Prostate gland (tissue), 2 donors: Measurements from ENCODE around the gene SCCPDH. TPM values are rescaled to one million over a fixed set of nuclear protein-coding genes. Genes with fewer than 3 reads are reported as not detected.
"Not testable (repeated sequence)": the region's sequence is repeated elsewhere in the genome, so short reads cannot be mapped to it uniquely, and the experiment has no call there.

Source experiments
- DNase-seq: peaks from one replicate; pipeline ENCODE4 v3.0.0-alpha.2; 2019; ENCODE audit warnings: low spot score
- H3K27ac ChIP-seq, 2 donors: fragments of 200-600 bp; sonication (generic); 2 replicates each; pipeline ENCODE4 v1.5.1; 2017 to 2019
- H3K27me3 ChIP-seq: fragments of 200-600 bp; sonication (generic); replicated peaks from 2 replicates; pipeline ENCODE4 v1.5.1; 2019; ENCODE audit not compliant: insufficient read depth
- H3K36me3 ChIP-seq, 2 donors: fragments of 200-600 bp; sonication (generic); 1 replicate in 1 of 2; 2 replicates in 1 of 2; pipeline versions ENCODE4 v1.5.1 to v1.8.1; 2017 to 2019
- H3K4me1 ChIP-seq: fragments of 200-600 bp; sonication (generic); replicated peaks from 2 replicates; pipeline ENCODE4 v1.5.1; 2019
- H3K4me3 ChIP-seq, 2 donors: fragments of 200-600 bp; sonication (generic); 2 replicates each; pipeline ENCODE4 v1.5.1; 2017 to 2019
- H3K9me3 ChIP-seq: fragments of 200-600 bp; sonication (generic); 2 replicates; pipeline ENCODE4 v1.5.1; 2017
- CTCF ChIP-seq, 4 experiments: fragments of 200-600 bp in 2 of 4; fragments of 450-650 bp in 2 of 4; sonication (generic) in 2 of 4; IDR thresholded peaks; 1 replicate in 3 of 4; 2 replicates in 1 of 4; pipeline ENCODE4 v1.5.1; 2016 to 2019; ENCODE audit warnings: antibody characterized with exemption in 4 of 4, mild to moderate bottlenecking in 2 of 4, moderate library complexity in 2 of 4
- POLR2A ChIP-seq: fragments of 450-650 bp; IDR thresholded peaks from one replicate; pipeline ENCODE4 v1.6.1; 2016; ENCODE audit warnings: antibody characterized with exemption, mild to moderate bottlenecking
- POLR2AphosphoS5 ChIP-seq: sonication (generic); formaldehyde crosslinking; IDR thresholded peaks from one replicate; pipeline ENCODE4 v1.6.1; 2017; ENCODE audit warnings: antibody characterized with exemption
- WGBS: methylation state at CpG from one replicate; pipeline ENCODE4 v1.1.5; 2018; 5-methylcytosine and 5-hydroxymethylcytosine counted together
- intact Hi-C: fragments of 100-400 bp; cut with DNase I; formaldehyde crosslinking; loops from one replicate; pipeline ENCODE4 v1.14.2; 2022
- small RNA-seq, 2 donors: library from RNA; depleted of rRNA; stranded (forward); fragments of <200 nt; gene quantifications; one replicate each; pipeline ENCODE3, GENCODE V24; 2016
- total RNA-seq, 2 donors: library from RNA; depleted of rRNA; stranded (reverse); fragments of >200 nt; gene quantifications; one replicate each; pipeline ENCODE4 v1.1.0, GENCODE V29; 2016

SCCPDH gene
- total RNA-seq, 2 donors from 2014 or later: 49.6 to 67.4 TPM

- H3K4me3 ChIP-seq: no peak overlapping the region
- H3K4me1 ChIP-seq: no peaks in the 10 kb centered on the region
- intact Hi-C loops: no loop called here
- DNase-seq: no peak
- 89% methylated on average over 3 of the region's 3 CpGs for WGBS
- H3K9me3 ChIP-seq: no peaks in the 10 kb centered on the region
- H3K36me3 ChIP-seq: no peaks in the 10 kb centered on the region
- no peaks in the 10 kb centered on the region for H3K27me3 ChIP-seq
- TF ChIP-seq POLR2A (no peak), CTCF (IDR thresholded peaks at IDR 0.05) (no peak), POLR2AphosphoS5 (no peak)
- no peak overlapping the region for H3K27ac ChIP-seq
Observed at GRCh38 chr1:246811985-246812384, 87.8 kb downstream of the SCCPDH start.

GRCh38 chr1:246813325-246813724 lies 89.1 kb downstream of the SCCPDH start:
- 92% methylated on average over 4 of the region's 4 CpGs for WGBS
- H3K27me3 ChIP-seq: not testable (repeated sequence)

GRCh38 chr1:246814890-246815289 lies 90.7 kb downstream of the SCCPDH start:
- DNase-seq: no peak
- Histone ChIP-seq H3K36me3 (no peaks in the 10 kb centered on the region), H3K27me3 (no peaks in the 10 kb centered on the region), H3K27ac (no peak overlapping the region), H3K4me1 (no peaks in the 10 kb centered on the region), H3K4me3 (no peak overlapping the region), H3K9me3 (no peaks in the 10 kb centered on the region)
- intact Hi-C loops: no loop called here
- 89% methylated on average over 13 of the region's 13 CpGs for WGBS
- no peak for TF ChIP-seq POLR2A
- TF ChIP-seq POLR2AphosphoS5: no peak
- TF ChIP-seq CTCF (IDR thresholded peaks at IDR 0.05): no peak

More at GRCh38 chr1:246813325-246813724, 89.1 kb downstream of the SCCPDH start:
- intact Hi-C loops, H3K27ac ChIP-seq, H3K36me3 ChIP-seq, DNase-seq, H3K4me3 ChIP-seq, H3K4me1 ChIP-seq, H3K9me3 ChIP-seq: not testable (repeated sequence)

- 82% methylated on average over 11 of the region's 11 CpGs for WGBS
- Histone ChIP-seq H3K4me1 (no peaks in the 10 kb centered on the region), H3K27me3 (no peaks in the 10 kb centered on the region), H3K36me3 (no peaks in the 10 kb centered on the region), H3K27ac (no peak overlapping the region), H3K9me3 (no peaks in the 10 kb centered on the region), H3K4me3 (no peak overlapping the region)
- DNase-seq: no peak
- intact Hi-C loops: no loop called here
- no peak for TF ChIP-seq POLR2AphosphoS5
- TF ChIP-seq CTCF (IDR thresholded peaks at IDR 0.05): no peak
- TF ChIP-seq POLR2A: no peak
Observed at GRCh38 chr1:246815693-246816270, 91.6 kb downstream of the SCCPDH start.

Small RNA genes lying within 50 kb of the gene (small RNA-seq; reads per million reads assigned to genes)
- 0 reads per million in 2 donors for gene AC113174.1

Other genes starting within 250 kb of the SCCPDH start
- 10 to 100 TPM; 19.8 to 23.9 TPM for gene SMYD3, start 217.1 kb upstream of the SCCPDH start, total RNA-seq
- gene TFB2M, start 158.1 kb upstream of the SCCPDH start, total RNA-seq: 10 to 100 TPM; 10.3 to 15.1 TPM
- 10 to 100 TPM; 19.4 to 52.6 TPM for gene CNST, start 158.0 kb upstream of the SCCPDH start, total RNA-seq
- 10 to 100 TPM; 22.5 to 39.6 TPM for gene AHCTF1, start 207.5 kb downstream of the SCCPDH start, total RNA-seq